ENCODE results near the gene RPH3AL. TPM values are rescaled to one million over a fixed set of nuclear protein-coding genes. Genes with fewer than 3 reads are reported as not detected.

RPH3AL gene
- total and polyA plus RNA-seq, 2 of the 8 experiments (the other 6 are each of a cell fraction or from before 2014, with no cell fraction given) = 5.6 to 5.8 TPM

- no peak for TF ChIP-seq SP2 (IDR thresholded peaks at IDR 0.05; ENCODE audit: low read length)
These were observed 19.8 kb upstream of the RPH3AL start (continued) for GRCh38 chr17:372157-373152.

Measured in H1 (cell line).